Body of pancreas (tissue), 4 donors: Measurements from ENCODE around the gene ATP10A.

ENCODE experiments used
- CTCF ChIP-seq, 7 experiments: fragments of 450-650 bp in 4 of 7; fragments of 200-600 bp in 3 of 7; sonication (generic) in 3 of 7; IDR thresholded peaks; one replicate each; pipeline ENCODE4 v1.5.1; 2016 to 2019; ENCODE audit warnings: antibody characterized with exemption in 7 of 7
- POLR2A ChIP-seq, 3 donors: fragments of 450-650 bp; IDR thresholded peaks; one replicate each; pipeline ENCODE4 v1.6.1; 2016; ENCODE audit warnings: antibody characterized with exemption in 3 of 3, mild to moderate bottlenecking in 2 of 3

- TF ChIP-seq POLR2A (IDR thresholded peaks at IDR 0.05) (no peak), CTCF (IDR thresholded peaks at IDR 0.05) (no peak)
Observed at GRCh38 chr15:25683911-25684310, 179.2 kb downstream of the ATP10A start.
